Measurements from ENCODE around the gene PMIS2. TPM values are rescaled to one million over a fixed set of nuclear protein-coding genes. Genes with fewer than 3 reads are reported as not detected.
A peak's percentile ranks its signal among the peaks of the same experiment; 100 is the strongest.

Gene PMIS2
- total RNA-seq, 4 donors from 2014 or later, result not detected

GRCh38 chr19:35556025-35556590, 29.9 kb upstream of the PMIS2 start:
- no peak overlapping the region for H3K27ac ChIP-seq
- no peaks in the 10 kb centered on the region for H3K9me3 ChIP-seq
- TF ChIP-seq CTCF (IDR thresholded peaks at IDR 0.05) (no peak), EP300 (IDR thresholded peaks at IDR 0.05) (no peak), POLR2A (IDR thresholded peaks at IDR 0.05) (no peak), POLR2AphosphoS5 (IDR thresholded peaks at IDR 0.05) (no peak)
- H3K36me3 ChIP-seq, result no peaks in the 10 kb centered on the region
- peaks cover 38% of the 10 kb centered on the region for H3K27me3 ChIP-seq
- H3K4me3 ChIP-seq, result no peak overlapping the region
- H3K4me1 ChIP-seq, result peaks cover 13% of the 10 kb centered on the region
- no peak for DNase-seq (ENCODE audit: low spot score in 2 of 2)
- WGBS, result 85% methylated on average over 9 of the region's 9 CpGs

DNA sequence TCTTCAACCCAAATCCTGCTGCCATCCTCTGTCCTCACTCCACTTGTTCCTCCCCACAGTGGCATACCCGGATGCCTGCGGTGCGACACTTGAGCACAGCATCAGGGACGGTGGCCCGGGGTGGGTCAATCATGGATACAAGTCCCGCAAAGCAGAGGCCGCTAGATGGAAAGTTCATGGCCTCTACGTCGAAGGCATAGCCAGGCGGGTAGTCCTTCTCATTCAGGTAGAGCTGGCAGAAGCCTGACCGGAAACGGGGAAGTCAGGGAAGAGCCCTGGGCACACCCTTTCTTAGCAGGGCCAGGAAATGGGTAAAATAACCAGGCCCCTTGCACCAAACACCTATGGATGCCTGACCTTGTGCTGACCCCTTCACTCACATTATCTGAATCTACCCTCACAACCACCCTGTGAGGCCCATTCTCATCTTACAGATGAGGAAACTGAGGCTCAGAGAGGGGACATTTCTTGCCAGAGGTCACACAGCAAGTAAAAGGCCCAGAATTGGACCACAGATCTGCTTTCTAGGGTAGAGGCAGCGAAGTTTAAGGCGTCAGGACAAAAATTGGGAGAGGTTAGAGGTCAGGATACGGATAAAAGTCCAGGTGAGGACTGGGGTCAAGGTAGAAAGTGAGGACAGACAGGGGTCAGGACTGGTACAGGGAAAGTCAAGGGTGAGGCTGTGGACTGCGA, 29.0 kb upstream of the PMIS2 start:
- DNase-seq (ENCODE audit: low spot score in 2 of 2), result no peak
- Histone ChIP-seq H3K9me3 (no peaks in the 10 kb centered on the region), H3K36me3 (no peaks in the 10 kb centered on the region), H3K4me3 (no peak overlapping the region), H3K27ac (no peak overlapping the region), H3K4me1 (peaks cover 13% of the 10 kb centered on the region), H3K27me3 (peaks cover 44% of the 10 kb centered on the region)
- WGBS, result 86% methylated on average over 16 of the region's 16 CpGs
- no peak for TF ChIP-seq POLR2A (IDR thresholded peaks at IDR 0.05)
- no peak for TF ChIP-seq POLR2AphosphoS5 (IDR thresholded peaks at IDR 0.05)
- no peak for TF ChIP-seq EP300 (IDR thresholded peaks at IDR 0.05)
- no peak for TF ChIP-seq CTCF (IDR thresholded peaks at IDR 0.05)

DNA sequence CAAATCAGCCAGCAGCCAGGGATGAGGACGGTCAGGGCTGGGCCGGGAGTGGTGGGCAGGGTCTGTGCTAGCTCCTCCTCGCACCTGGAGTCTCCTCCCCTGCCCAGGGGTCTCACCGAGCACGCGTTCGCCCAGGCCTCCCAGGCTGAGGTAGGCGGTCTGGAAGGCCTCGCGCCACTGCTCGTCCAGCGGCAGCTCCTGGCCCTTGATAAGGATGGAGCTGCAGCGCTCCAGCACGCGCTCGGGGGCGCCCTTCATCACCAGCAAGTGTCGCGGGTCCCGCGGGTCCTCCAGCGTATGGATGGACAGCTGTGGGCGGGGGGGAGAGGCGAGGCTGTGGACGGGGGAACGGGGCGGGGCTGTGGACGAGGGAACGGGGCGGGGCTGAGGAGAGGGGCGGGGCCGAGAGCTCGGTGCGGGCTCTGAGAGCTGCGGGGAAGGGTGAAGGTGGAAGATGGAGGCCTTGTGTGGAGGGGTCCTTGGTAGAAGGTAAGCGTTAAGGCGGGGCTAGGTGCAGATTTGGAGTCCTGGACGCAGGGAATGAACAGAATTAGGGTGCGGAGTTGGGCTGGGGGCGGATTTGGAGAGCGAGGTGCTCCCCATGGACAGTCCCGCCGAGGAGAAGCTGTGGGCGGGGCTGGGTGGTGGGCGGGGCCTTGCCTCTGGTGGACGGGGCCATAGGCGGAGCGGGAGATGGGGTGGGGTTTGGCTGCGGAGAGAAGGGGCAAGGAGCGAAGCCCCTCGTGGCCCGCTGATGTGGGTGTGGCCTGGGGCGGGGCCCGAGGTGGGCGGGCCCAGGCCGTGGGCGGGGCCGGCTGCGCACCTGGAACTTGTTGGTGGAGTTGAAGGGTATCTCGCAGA, 28.2 kb upstream of the PMIS2 start:
- H3K4me1 ChIP-seq, result peaks cover 13% of the 10 kb centered on the region
- peak overlapping the region; percentile 41 for H3K4me3 ChIP-seq
- DNase-seq (ENCODE audit: low spot score in 2 of 2), result no peak
- no peak overlapping the region for H3K27ac ChIP-seq
- no peak for TF ChIP-seq EP300 (IDR thresholded peaks at IDR 0.05)
- no peak for TF ChIP-seq POLR2A (IDR thresholded peaks at IDR 0.05)
- TF ChIP-seq POLR2AphosphoS5 (IDR thresholded peaks at IDR 0.05), result no peak
- TF ChIP-seq CTCF (IDR thresholded peaks at IDR 0.05), result no peak
- H3K9me3 ChIP-seq, result no peaks in the 10 kb centered on the region
- H3K36me3 ChIP-seq, result no peaks in the 10 kb centered on the region
- WGBS, result 6% methylated on average over 42 of the region's 60 CpGs
- peaks cover 52% of the 10 kb centered on the region for H3K27me3 ChIP-seq

GRCh38 chr19:35558400-35559280, 27.3 kb upstream of the PMIS2 start:
- no peak for TF ChIP-seq POLR2A (IDR thresholded peaks at IDR 0.05)
- no peak for TF ChIP-seq EP300 (IDR thresholded peaks at IDR 0.05)
- no peak for TF ChIP-seq POLR2AphosphoS5 (IDR thresholded peaks at IDR 0.05)
- no peak for TF ChIP-seq CTCF (IDR thresholded peaks at IDR 0.05)
- Histone ChIP-seq H3K27ac (no peak overlapping the region), H3K27me3 (peaks cover 60% of the 10 kb centered on the region), H3K4me3 (peak overlapping the region; percentile 41), H3K4me1 (peaks cover 13% of the 10 kb centered on the region), H3K9me3 (no peaks in the 10 kb centered on the region), H3K36me3 (no peaks in the 10 kb centered on the region)
- 46% methylated on average over 18 of the region's 53 CpGs for WGBS
- DNase-seq (ENCODE audit: low spot score in 2 of 2), result no peak

All from suprapubic skin (tissue), 4 donors.